ENCODE measurements around the gene GPR162. TPM values are rescaled to one million over a fixed set of nuclear protein-coding genes. Genes with fewer than 3 reads are reported as not detected.

Gene GPR162
- total RNA-seq, 1 donor from 2014 or later: 1.2 TPM

DNA sequence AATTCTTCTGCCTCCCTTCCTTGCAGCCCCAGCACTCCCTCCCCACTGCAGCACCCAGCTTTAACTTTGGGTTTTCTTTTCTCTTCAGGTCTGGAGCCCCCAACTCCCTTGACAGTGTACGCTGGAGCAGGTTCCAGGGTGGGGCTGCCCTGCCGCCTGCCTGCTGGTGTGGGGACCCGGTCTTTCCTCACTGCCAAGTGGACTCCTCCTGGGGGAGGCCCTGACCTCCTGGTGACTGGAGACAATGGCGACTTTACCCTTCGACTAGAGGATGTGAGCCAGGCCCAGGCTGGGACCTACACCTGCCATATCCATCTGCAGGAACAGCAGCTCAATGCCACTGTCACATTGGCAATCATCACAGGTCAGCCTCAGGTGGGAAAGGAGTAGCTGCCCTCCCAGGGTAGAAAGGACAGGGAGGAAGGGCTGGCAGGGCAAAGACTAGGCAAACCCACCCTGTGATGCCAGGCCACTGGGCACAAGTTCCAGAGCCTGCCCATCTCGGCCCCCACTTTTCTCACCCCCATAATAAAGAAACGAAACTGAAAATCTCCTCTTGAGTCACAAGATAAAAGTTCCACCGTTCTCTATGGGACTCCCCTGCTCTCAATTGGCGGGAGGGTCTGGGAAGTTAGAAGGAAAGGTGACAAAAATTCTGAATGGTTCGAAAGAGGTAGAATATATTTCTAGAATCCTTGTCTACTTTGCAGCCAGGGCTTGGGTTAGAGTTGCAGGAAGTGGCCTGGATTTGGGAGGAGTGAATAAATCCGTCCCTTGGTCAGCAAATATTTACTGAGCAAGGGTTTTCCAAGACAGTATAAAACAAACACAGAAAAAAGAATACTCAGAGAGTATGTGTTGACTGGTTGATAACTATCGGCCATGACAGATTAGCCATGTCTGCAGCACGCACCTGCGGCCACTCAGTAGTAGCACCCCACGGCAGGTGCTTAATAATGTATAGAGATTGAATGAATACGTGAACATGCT, 46.1 kb upstream of the GPR162 start:
- no peak overlapping the region for H3K4me3 ChIP-seq (ENCODE audit: low read depth, low read length)
- DNase-seq (ENCODE audit: low read depth): no peak
- no peak for TF ChIP-seq CTCF (conservative IDR thresholded peaks at IDR 0.05; ENCODE audit: low read depth, low read length)

GRCh38 chr12:6777386-6777785, 44.2 kb upstream of the GPR162 start:
- TF ChIP-seq CTCF (conservative IDR thresholded peaks at IDR 0.05; ENCODE audit: low read depth, low read length): no peak
- no peak for DNase-seq (ENCODE audit: low read depth)
- no peak overlapping the region for H3K4me3 ChIP-seq (ENCODE audit: low read depth, low read length)

DNA sequence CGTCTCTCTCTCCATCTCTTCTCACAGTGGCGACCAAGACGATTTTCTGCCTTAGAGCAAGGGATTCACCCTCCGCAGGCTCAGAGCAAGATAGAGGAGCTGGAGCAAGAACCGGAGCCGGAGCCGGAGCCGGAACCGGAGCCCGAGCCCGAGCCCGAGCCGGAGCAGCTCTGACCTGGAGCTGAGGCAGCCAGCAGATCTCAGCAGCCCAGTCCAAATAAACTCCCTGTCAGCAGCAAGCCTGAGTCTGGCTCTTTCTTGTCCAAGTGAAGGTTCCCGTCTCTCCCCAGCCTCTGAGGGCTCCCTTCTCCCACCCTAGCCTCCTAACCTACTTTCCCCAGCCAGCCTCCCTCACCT, 43.4 kb upstream of the GPR162 start:
- DNase-seq (ENCODE audit: low read depth): no peak
- H3K4me3 ChIP-seq (ENCODE audit: low read depth, low read length): peak overlapping the region; percentile 56
- no peak for TF ChIP-seq CTCF (conservative IDR thresholded peaks at IDR 0.05; ENCODE audit: low read depth, low read length)

DNA sequence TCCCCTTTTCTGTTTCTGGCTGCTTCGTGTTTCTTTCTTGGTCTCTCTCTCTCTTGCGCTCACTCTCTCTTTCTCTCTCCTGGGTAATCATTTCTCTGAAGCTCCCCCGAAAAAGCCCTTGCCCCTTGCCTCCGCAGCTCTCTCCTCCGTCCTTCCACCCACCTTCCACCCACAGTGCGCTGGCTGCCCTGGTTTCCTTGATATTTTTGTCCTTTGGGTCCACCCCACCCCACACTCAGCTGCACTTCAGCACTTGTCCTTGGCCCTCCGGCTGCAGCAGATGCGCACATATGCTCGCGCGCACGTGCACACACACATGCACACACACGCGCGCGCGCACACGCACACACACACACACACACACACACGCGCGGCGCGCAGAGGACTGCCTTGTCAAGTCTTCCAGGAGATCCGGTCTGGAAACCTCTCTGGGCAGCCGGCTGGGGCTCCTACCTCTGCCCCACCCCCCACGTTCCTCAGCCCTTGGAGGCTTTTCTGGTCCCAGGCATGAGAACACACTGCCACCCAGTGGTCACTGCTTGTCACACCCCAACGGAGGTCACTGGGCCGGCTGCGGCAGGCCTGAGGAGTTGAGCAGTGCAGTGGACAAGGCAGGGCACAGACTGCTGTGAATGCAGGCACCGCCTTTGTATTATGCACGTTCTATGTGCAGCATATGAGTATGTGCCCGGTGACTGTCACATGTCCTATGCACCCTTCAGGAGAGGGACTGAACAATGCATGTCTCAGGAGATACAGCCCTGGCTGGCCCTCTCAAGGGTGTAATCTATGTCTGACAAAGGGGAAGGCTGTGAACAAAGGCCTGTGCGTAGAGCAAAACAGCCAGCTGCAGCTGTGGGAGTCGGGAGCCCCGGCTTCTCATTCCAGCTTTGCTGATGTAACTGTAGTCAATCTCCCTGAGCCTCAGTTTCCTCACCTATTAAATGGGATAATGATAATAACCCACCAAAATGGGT, 42.8 kb upstream of the GPR162 start:
- peak overlapping the region; percentile 56 for H3K4me3 ChIP-seq (ENCODE audit: low read depth, low read length)
- peak; percentile 97 for TF ChIP-seq CTCF (conservative IDR thresholded peaks at IDR 0.05; ENCODE audit: low read depth, low read length)
- DNase-seq (ENCODE audit: low read depth): peak; percentile 40

GRCh38 chr12:6779708-6780432, 41.8 kb upstream of the GPR162 start:
- TF ChIP-seq CTCF (conservative IDR thresholded peaks at IDR 0.05; ENCODE audit: low read depth, low read length): no peak
- no peak overlapping the region for H3K4me3 ChIP-seq (ENCODE audit: low read depth, low read length)
- no peak for DNase-seq (ENCODE audit: low read depth)

DNA sequence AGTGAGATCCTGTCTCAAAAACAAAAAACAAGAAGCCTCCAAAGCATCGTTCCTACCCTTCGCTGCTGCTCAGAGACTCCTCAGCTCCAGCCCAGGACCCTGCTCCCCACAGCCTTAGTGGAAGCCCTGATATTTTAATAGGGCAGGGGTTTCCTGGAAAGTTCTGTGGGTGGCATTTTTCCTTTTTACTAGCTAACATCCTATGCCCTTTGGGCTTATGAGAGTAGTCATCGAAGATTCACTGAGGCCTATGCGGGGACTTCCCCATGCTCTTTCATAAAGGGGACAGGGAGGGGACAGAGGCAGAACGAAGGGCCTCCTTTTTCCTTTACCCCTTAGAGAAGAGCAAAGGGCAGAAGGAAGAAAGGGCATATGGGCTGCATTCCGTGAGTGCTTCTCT, 41.0 kb upstream of the GPR162 start:
- no peak for DNase-seq (ENCODE audit: low read depth)
- no peak overlapping the region for H3K4me3 ChIP-seq (ENCODE audit: low read depth, low read length)
- no peak for TF ChIP-seq CTCF (conservative IDR thresholded peaks at IDR 0.05; ENCODE audit: low read depth, low read length)
